ENCODE results near the gene MROH7.

Gene MROH7

DNA sequence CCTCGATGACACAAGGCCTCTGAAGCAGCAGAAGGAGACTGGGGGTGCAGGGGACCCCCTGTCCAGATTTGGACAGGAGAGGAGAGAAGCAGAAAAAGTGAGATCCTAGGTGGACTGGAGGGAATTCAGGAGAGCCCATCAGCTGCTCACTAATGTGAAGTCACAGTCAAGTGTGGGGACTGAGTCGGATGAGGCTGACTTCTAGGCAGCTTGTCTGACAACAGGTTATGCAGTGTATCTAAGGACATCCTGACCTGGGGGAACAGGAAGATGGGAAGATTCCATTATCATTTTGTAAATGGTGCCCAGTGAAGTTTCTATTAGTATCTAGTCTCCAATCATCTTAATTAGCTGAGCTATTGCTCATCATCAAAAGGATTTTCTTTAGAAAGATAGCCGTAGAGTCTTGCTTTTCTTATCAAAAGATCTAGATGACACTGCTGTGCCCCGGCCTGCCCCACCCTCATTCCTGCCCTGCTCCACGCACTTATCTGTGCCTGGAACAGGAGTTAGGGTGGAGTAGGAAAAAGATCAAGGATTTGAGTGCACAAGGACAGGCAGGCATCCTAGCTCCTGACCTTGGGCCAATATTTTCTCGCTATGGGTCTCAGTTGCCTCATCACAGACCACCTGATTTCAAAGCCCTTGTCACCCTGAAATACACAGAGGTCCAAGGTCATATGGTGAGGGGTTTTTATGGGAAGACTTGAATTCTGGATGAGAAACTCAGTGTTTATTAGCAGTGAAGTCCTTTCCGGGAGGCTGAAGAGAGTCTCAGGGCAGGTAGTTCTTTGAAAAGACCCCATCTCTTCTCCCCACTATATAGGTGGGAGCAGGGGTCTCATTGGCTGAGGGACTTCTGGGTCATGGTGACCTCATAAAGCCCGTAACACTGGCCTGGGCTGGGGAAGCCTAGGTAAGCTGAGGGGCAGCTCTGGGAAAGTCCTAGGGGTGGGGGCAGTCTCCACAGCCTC, at the start of gene MROH7:
TSS of gene MROH7 (plus strand) at position 924 of the 974 bp plus-strand sequence. CDS start 11,141 bp downstream, outside the sequence.
- DNase-seq (ENCODE audit: low read depth): no peak

DNA sequence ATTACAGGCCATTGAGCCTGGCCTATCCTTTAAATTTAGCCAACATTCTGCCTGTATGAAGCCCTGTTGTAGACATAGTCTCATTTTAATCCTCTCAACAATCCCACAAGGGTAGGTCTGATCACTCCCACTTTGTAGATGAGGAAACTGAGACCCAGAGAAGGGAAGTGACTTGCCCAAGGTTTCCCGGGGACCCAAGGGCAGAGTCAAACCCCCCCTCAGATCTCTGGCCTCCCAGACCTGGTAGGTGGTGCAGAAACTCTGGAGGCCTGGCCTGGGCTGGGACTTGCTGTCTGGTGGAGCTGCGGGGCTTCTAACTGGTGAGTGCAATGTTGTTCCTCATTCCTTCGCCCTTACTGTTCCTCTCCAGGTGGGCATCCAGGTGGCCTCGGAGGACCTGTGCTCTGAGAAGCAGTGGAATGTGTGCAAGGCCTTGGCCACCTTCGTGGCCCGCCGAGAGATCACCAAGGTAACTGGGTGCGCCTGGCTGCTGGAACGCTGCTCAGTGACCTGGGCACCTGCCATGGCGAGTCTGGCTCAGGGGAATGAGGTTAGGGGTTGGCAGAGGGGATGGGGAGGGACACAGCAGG, 47.9 kb upstream of the MROH7 start:
- DNase-seq (ENCODE audit: low read depth): no peak

DNA sequence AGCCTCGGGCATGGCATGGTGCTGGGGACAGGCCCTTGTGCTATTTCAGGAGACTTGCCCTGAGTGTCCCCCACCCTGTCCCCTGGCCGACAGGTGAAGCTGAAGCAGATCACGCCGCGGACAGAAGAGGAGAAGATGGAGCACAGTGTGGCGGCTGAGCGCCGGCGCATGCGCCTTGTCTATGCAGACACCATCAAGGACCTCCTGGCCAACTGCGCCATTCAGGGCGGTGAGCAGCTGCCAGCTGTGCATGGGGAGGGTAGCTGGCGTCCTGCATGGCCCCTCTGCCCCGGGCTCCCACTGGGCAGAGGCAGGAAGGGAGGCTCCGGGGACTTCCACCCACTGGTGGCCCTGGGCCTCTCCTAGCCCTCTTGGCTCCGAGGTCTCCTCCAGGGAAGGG, 47.1 kb upstream of the MROH7 start:
- DNase-seq (ENCODE audit: low read depth): no peak

DNA sequence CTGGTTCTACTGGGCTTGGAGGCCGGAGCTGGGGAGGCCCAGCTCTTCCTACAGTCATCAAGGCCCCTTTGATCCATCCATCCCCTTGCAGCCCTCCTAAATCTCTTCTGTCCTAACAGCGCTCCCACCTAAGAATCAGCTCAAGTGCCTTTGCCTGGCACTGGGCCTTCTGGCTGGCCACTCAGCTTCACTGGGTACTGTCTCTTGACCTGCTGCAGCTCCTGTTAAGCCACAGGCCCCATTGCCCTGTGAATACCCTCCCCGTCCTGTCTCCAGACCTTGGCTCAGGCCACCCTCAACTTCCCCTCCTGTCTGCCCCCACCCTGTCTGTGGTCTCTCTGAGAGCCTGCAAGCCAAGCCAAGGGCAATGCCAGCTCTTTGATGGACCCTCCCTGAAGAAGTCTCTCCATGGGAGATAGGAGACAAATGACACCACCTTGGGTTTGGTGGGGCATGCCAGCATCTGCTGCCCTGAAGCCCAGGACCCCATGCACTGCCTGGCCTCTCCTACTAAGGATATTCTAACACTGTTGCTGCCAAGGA, 45.6 kb upstream of the MROH7 start:
- DNase-seq (ENCODE audit: low read depth): no peak

DNA sequence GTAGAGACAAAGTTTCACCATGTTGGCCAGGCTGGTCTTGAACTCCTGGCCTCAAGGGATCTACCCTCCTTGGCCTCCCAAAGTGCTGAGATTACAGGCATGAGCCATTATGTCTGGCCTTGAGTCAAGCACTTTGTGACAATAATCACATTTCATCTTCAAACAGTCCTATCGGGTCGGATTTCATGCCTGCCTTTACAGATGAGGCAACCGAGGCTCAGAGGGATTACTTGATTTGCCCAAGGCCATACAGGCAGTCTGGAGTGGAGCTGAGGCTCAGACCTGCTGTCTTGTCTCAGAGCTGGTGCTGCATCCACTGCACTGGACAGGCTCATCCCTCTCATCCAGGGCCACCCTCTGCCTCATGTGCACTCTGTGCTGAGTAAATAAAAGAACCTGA, 44.8 kb upstream of the MROH7 start:
- DNase-seq (ENCODE audit: low read depth): no peak

DNA sequence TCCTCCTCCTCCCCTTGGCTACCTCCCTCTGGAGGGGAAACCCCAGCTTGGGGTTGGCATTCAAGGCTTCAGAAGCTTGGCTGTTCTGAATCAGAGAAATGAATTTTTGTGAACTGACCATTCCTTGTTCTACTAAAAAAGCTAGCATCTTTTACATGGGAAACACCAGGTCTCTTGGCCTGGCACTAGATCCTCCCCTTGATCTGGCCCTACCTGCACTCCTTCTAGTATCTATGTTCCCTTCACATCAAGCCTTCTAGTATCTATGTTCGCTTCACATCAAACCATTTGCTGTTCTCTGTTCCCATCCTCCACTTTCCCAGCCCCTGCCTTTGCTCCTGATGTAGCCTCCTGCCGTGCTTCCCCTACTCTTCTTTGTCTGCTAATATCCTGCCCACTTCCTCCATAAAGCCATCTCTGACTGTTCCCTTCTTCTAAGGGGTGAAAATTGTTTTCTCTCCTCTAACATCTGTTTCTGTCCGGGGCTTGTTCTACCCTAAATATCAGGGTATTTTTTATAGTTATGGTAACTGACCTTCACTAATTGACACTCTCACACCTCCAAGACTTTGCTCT, 44.0 kb upstream of the MROH7 start:
- no peak for DNase-seq (ENCODE audit: low read depth)

DNA sequence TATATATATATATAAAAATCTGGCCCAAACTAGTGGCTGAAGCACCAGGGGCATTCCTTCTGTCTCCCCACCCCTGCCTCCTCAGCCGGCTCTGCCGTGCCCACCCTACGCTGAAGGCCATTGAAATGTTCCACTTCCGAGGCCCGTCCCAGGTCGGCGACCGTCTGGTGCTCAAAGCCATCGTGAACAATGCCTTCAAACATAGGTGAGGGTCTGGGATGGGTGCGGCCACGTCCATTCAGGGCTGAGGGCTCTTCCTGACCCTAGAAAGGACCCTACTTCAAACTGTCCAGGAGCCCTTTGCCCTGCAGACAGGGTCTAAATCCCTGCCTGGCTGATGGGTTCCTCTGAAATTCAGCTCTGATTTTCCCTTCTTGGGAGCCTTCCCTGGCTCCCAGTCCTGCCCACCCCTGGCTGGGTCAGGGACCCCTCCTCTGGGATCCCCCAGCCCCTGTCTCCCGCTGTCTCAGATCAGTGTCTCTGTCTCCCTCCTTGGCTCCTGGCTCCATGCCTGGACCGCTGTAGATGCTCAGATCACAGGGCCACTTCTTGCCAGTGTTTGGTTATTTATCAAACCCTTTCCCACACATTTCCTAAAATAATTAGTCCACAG, 42.3 kb upstream of the MROH7 start:
- DNase-seq (ENCODE audit: low read depth): no peak

DNA sequence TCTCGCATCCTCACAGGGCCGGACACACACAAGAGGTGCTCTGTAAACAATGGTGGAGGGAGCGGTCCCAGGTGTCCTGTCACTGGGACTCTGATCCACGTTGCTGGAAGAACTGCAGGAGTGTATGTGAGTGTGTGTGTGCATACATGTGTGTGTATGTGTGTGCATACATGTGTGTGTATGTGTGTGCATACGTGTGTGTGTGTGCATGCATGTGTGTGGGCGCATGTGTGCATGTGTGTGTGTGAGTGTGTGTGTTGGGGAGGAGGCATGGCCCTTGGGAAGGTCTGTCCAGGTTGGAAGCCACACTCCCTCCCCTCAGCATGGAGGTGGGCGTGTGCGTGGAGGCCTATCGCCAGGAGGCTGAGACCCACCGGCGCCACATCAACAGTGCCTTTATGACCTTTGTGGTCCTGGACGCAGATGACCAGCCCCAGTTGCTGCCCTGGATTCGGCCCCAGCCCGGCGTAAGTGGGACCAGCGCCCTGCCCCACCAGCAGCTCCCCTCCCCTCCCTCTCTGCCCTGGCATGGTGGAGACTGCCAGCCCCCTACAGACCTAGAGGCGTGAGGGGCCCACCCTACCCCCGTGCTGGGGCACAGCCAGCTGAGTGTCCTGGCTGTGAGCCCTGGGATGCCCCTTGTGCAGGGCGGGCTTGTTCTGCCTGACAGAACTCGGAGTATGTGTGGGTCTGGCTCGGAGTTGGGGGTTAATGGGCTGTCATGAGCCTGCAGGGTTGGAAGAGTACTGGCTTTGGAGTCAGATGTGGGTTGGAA, 40.5 kb upstream of the MROH7 start:
- no peak for DNase-seq (ENCODE audit: low read depth)

DNA sequence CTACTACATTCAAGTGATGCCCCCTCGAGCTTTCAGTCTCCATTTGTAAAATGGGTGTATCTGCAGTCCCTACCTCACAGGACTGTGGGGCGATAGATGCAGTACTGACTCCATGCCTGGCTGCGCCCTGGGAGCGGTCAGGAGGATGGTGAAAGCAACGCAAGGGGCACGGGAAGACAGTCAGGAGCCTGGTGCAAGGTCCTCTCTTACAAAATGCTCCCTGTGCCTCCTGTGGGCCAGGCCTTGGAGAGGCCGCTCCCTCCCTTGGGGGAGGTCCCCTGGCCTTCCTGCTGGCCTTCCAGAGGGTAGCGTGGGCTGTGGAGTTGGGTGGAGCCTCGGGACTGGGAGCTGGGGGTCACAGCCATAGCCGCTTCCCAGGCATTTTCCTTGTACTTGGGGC, 39.9 kb upstream of the MROH7 start:
- no peak for DNase-seq (ENCODE audit: low read depth)

DNA sequence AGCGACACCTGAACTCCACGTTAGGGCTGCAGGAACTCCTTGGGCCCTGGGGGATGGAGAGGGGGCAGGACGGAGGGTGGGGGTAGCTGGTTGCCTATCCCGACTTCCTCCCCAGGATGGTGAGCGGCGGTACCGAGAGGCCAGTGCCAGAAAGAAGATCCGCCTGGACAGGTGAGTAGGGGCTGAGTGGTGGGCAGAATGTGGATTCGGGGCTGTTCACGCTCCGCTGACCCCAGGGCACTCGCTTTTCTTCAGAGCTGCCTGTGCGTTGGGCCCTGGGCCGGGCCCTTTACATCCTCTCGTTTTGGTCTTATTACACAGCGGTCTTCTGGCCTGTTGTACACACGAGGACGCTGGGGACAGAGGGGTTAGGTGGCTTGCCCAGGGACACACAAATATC, 39.0 kb upstream of the MROH7 start:
- no peak for DNase-seq (ENCODE audit: low read depth)

DNA sequence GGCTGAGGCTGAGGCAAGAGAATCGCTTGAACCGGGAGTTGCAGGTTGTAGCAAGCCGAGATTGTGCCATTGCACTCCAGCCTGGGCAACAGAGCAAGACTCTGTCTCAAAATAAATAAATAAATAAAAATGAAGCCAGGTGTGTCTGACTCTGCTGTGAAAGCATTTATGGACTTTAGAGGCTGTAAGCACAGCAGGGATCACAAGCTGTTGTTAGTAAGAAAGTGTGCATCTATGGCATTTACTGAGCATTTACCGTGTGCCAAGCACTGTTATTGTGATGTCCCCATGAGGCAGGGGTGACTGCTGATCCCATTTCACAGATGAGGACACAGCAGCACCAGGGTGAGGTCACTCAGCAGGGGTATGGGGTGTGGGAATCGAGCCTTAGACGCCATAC, 38.3 kb upstream of the MROH7 start:
- DNase-seq (ENCODE audit: low read depth): no peak

DNA sequence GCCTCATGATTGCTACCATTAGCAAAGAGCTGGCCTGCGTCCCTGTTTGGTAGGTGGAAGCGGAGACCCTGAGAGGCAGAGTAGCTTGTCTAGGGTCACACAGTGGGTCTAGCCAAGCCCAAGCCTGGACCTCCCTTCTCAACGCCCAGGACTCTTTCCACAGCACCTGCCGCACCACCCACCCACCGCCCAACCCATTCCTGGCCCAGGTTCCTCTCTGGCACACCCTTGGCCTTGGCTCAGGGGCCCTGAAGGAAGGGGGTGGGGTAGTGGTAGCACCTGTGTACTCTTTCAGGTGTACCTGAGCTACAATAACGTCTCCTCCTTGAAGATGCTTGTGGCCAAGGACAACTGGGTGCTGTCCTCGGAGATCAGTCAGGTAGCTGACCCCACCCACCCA, 37.5 kb upstream of the MROH7 start:
- no peak for DNase-seq (ENCODE audit: low read depth)

DNA sequence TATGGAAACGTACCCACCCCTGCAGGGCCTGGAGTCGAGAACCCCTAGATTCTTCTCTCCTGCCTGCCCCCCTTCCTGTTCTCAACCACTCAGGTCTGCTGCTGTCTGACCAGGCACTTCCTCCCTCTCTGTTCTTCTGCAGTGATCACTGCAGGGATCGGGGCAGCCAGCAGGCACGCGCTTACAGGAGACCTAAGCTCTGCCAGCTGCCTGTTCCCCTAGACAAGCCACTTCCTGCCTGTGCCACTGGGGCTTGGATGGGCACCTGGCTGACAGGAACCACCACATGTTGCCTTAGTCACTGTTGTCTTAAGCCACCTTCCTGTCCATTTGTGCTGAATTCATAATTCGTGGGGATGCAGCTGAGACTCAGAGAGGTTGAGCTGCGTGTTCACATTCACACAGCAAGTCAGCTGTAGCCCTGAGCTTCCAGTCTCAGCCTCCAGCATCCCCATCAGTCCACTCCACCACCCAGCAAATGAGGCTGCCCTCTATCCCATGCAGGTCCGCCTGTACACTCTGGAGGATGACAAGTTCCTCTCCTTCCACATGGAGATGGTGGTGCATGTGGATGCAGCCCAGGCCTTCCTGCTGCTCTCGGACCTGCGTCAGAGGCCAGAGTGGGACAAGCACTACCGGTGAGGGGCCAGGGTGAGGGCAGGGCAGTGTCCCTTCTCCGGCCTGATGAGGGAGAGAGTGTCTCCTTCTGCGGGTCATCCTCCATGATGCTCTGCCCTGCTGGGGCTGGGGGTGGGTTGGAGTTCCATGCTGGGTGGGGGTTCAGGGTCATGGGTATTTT, 36.8 kb upstream of the MROH7 start:
- no peak for DNase-seq (ENCODE audit: low read depth)

DNA sequence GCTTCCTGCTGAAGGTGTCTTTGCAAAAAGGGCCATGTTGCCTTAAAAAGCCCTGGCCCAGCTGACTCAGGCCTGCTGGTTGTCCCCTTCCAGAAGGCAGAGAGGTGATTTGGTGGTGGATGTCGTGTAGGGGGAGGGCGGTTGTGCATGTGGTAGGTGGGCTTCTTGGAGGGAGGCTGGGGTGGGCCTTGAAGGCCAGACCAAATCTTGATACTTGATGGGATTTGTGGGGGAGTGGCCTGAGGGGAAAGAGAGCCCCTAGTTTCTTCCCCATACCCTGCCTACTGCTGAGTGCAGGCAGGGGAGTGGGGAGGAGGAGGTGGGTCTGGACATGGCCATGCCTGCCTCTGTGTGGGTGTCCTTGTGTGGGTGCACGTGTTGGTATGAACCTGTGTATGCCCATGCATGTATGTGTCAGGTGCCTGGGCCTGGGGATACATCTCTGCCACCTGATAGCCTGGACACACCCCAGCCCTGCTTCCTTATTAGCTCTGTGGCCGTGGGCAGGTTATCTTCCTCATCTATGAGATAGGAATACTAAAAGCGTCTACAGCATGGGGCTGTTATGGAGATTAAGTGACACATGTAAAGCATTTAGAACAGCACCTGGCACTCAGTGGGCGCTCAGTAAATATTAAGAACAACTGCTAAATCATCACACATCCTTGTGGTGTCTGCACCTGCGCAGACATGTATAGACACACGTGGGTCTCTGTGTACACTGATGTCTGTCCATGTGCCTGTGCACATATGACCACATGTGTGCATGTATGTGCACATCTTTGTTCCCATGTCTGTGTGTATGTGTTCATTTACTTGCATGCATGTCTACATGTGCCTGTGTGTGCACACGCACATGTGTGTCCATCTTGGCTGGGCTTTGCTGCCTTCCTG, 35.2 kb upstream of the MROH7 start:
- DNase-seq (ENCODE audit: low read depth): no peak

DNA sequence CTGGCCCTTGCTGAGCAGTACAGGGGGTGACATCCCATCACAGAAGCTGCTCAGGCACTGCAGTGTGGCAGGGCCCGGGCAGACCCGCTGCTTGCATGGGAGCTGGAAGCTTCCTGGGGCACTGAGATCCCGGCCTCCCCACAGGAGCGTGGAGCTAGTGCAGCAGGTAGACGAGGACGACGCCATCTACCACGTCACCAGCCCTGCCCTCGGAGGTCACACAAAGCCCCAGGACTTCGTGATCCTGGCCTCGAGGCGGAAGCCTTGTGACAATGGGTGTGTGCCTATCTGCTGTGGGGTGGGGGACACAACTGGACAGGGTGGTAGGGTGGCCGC, 34.6 kb upstream of the MROH7 start:
- no peak for DNase-seq (ENCODE audit: low read depth)

DNA sequence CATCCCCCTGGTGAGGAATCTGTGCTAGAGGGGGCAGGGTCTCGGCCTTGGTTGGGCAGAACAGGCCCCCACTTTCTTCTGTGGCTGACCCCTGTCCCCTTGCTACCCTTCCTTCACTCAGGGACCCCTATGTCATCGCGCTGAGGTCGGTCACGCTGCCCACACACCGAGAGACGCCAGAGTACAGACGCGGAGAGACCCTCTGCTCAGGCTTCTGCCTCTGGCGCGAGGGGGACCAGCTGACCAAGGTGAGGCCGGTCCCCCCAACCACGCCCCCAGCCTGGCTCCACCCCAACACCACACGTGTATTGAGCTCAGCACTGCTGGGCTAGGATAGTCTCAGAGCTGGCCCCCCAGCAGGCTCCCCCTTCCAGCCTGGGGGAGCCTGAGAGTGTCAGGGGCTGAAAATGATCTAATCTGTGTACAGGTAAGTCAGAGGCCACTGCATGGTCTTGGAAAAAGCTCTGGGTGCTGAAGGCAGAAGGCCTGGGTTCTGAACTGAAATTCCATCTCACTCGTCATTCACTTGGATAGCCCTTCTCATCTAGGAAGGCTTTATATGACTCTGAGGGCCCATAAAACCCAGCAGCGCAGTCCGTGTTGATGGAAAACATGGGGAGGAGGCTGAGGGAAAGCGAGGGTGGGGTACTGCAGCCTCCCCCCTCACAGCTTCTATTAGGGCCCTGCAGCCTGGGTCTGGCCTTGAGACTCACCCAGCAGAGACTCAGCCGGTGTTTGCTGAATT, 33.6 kb upstream of the MROH7 start:
- no peak for DNase-seq (ENCODE audit: low read depth)

DNA sequence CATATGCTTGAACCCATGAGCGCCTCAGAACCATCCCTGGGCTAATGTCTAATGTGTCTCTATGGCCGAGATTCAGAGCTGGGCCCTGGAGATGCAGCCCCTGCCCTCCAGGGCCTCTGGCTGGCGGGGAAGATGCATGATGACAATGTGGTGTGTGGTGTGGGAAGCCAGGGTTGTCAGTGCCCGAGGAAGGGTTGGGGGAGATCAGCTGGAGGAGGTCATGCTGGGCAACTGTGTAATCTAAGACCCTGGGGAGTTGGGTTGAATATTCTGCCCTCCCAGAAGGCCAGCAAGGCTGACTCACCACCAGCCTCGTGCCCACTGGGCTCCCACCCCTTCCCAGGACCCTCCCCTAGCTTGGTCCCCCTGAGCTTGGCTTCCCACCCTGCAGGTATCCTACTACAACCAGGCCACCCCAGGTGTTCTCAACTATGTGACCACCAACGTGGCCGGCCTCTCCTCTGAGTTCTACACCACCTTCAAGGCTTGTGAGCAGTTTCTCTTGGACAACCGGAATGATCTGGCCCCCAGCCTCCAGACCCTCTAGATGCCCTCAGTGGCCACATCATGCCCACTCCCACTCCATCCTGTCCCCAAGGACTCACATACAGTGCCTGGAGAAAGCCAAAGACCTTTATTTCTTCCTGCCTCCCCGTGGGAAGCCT, 32.9 kb upstream of the MROH7 start:
- DNase-seq (ENCODE audit: low read depth): no peak

DNA sequence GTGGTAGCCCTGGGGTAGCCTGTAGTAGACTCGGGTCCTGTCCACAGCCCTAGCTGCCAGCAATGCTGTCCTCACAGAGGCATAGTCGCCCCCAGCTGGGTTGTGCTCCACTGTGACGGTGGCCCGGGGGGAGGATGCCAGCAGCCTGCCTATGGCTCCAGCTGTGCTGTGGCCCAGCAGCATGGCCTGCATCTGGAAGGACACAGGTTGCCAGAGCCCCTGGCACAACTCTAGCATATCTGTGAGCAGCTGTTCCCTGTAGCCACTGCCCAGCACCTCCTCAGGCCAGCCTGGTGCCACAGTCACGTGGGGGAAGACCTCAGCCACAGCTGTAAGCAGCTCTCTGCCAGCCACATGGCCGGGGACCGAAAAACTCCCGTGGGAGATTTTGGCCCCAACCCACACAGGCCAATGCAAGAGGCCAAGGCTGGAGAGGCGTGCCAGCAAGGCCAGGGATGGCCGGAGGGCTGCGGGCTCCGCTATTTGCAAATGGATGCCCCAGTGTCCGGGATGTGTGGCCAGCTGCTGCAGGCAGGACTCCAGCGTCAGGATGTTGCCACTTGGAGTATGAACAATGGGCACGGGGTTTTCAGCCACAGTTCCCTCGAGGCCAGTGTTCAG, 32.2 kb upstream of the MROH7 start:
- no peak for DNase-seq (ENCODE audit: low read depth)

Measured in stimulated activated CD8-positive, alpha-beta memory T cell treated with anti-CD3 and anti-CD28 coated beads, Interleukin-7, amount 100 ng/mL, for 24 hours (primary cell).